A673 (cell line): Measurements from ENCODE around the gene DNAH12. TPM values are rescaled to one million over a fixed set of nuclear protein-coding genes. Genes with fewer than 3 reads are reported as not detected.
"Not testable (repeated sequence)": the region's sequence is repeated elsewhere in the genome, so short reads cannot be mapped to it uniquely, and the experiment has no call there.

Experiments
- BruUV-seq: library from RNA; stranded (reverse); fragments of 400-500 nt; replicated peaks from 2 replicates; lab custom pipeline; 2021; lab: Mats Ljungman, UMichigan
- CTCF ChIA-PET: fragments of 300-600 bp; sonication (Branson Sonifier 250); formaldehyde crosslinking; loops from one replicate; lab custom pipeline; 2022; ENCODE audit warnings: antibody characterized with exemption; lab: Charles Lee
- POLR2A ChIA-PET: fragments of 300-600 bp; sonication (Branson Sonifier 250); formaldehyde crosslinking; loops from one replicate; lab custom pipeline; 2022; ENCODE audit warnings: antibody characterized with exemption; ENCODE audit not compliant: low non-redundant PET; lab: Charles Lee
- DNase-seq: peaks from one replicate; pipeline ENCODE4 v3.0.0-alpha.2; 2015; ENCODE audit warnings: low spot score
- H3K27ac ChIP-seq: fragments of 200-600 bp; sonication (generic); 2 replicates; pipeline ENCODE4 v1.5.1; 2016; ENCODE audit warnings: mixed run types, low read depth, mild to moderate bottlenecking, mixed read lengths, antibody characterized with exemption, low read length; ENCODE audit not compliant: poor library complexity, severe bottlenecking
- H3K27me3 ChIP-seq: fragments of 200-600 bp; sonication (generic); replicated peaks from 2 replicates; pipeline ENCODE4 v1.6.1; 2017; ENCODE audit warnings: mixed run types, low read depth, mild to moderate bottlenecking, mixed read lengths, antibody characterized with exemption, low read length; ENCODE audit not compliant: insufficient read depth, poor library complexity
- H3K36me3 ChIP-seq: fragments of 200-600 bp; sonication (generic); 2 replicates; pipeline ENCODE4 v1.6.1; 2016; ENCODE audit warnings: mixed run types, mild to moderate bottlenecking, mixed read lengths, antibody characterized with exemption, low read length; ENCODE audit not compliant: insufficient read depth, poor library complexity, severe bottlenecking
- H3K4me1 ChIP-seq: fragments of 200-600 bp; sonication (generic); 2 replicates; pipeline ENCODE4 v1.6.1; 2017; ENCODE audit warnings: mixed run types, mild to moderate bottlenecking, mixed read lengths, antibody characterized with exemption, low read length; ENCODE audit not compliant: insufficient read depth, poor library complexity, severe bottlenecking
- H3K4me3 ChIP-seq: fragments of 200-600 bp; sonication (generic); 2 replicates; pipeline ENCODE4 v1.5.1; 2016; ENCODE audit warnings: low read depth, mixed run types, mild to moderate bottlenecking, mixed read lengths, low read length; ENCODE audit not compliant: poor library complexity, severe bottlenecking
- H3K9me3 ChIP-seq: fragments of 200-600 bp; sonication (generic); 2 replicates; pipeline ENCODE4 v1.6.1; 2016; ENCODE audit warnings: mixed run types, low read depth, mild to moderate bottlenecking, mixed read lengths, antibody characterized with exemption, low read length; ENCODE audit not compliant: poor library complexity, severe bottlenecking
- CTCF ChIP-seq: fragments of 300-800, 200-600 bp; sonication (generic); conservative IDR thresholded peaks from 2 replicates; pipeline ENCODE4 v1.5.1; 2017; ENCODE audit warnings: low read depth, mild to moderate bottlenecking, antibody characterized with exemption, low read length, moderate library complexity, mixed read lengths
- EZH2 ChIP-seq: fragments of 200-600 bp; sonication (generic); IDR thresholded peaks from 2 replicates; pipeline ENCODE4 v1.6.1; 2017; ENCODE audit warnings: borderline replicate concordance, low read depth, mild to moderate bottlenecking, mixed read lengths, antibody characterized with exemption, low read length; ENCODE audit not compliant: poor library complexity, severe bottlenecking
- intact Hi-C: fragments of 100-400 bp; cut with micrococcal nuclease; formaldehyde crosslinking; loops from one replicate; pipeline ENCODE4 v1.10.0; 2022; ENCODE audit not compliant: unreplicated experiment
- total RNA-seq: library from RNA; stranded (reverse); gene quantifications from 2 replicates; pipeline ENCODE4 v1.2.3, GENCODE V29; 2021

Gene DNAH12
- total RNA-seq, 1 experiment from 2014 or later = not detected

- TF ChIP-seq CTCF = no peak
- TF ChIP-seq EZH2 = no peak
- no peak for DNase-seq
Measured at GRCh38 chr3:57383406-57383805, 160.7 kb downstream of the DNAH12 start.

GRCh38 chr3:57382933-57383332 lies 161.2 kb downstream of the DNAH12 start:
- no peak for DNase-seq
- Histone ChIP-seq H3K4me3 (no peak overlapping the region), H3K9me3 (no peaks in the 10 kb centered on the region), H3K27ac (no peak overlapping the region), H3K36me3 (no peaks in the 10 kb centered on the region), H3K4me1 (no peaks in the 10 kb centered on the region), H3K27me3 (no peaks in the 10 kb centered on the region)
- CTCF ChIA-PET = no interaction called here
- no peak for TF ChIP-seq EZH2
- TF ChIP-seq CTCF = no peak
- POLR2A ChIA-PET = no interaction called here
- no TSS peak for BruUV-seq
- intact Hi-C loops = no loop called here

More at GRCh38 chr3:57383406-57383805, 160.7 kb downstream of the DNAH12 start:
- ChIA-PET POLR2A (no interaction called here), CTCF (no interaction called here)
- H3K4me3 ChIP-seq = no peak overlapping the region
- H3K27me3 ChIP-seq = no peaks in the 10 kb centered on the region
- H3K9me3 ChIP-seq = no peaks in the 10 kb centered on the region
- no peaks in the 10 kb centered on the region for H3K4me1 ChIP-seq
- no TSS peak for BruUV-seq
- H3K27ac ChIP-seq = no peak overlapping the region
- intact Hi-C loops = no loop called here
- H3K36me3 ChIP-seq = no peaks in the 10 kb centered on the region

GRCh38 chr3:57370341-57370740 lies 173.8 kb downstream of the DNAH12 start:
- Histone ChIP-seq H3K27me3 (no peaks in the 10 kb centered on the region), H3K4me1 (no peaks in the 10 kb centered on the region), H3K9me3 (no peaks in the 10 kb centered on the region), H3K4me3 (no peak overlapping the region), H3K27ac (no peak overlapping the region), H3K36me3 (no peaks in the 10 kb centered on the region)
- no peak for DNase-seq
- no TSS peak for BruUV-seq
- ChIA-PET POLR2A (no interaction called here), CTCF (no interaction called here)
- TF ChIP-seq EZH2 = no peak
- no peak for TF ChIP-seq CTCF
- intact Hi-C loops = no loop called here

GRCh38 chr3:57365089-57365488 lies 179.1 kb downstream of the DNAH12 start:
- H3K9me3 ChIP-seq, BruUV-seq, DNase-seq, H3K4me3 ChIP-seq, H3K4me1 ChIP-seq, H3K36me3 ChIP-seq, intact Hi-C loops, H3K27me3 ChIP-seq, CTCF ChIA-PET, H3K27ac ChIP-seq, POLR2A ChIA-PET: not testable (repeated sequence)

GRCh38 chr3:57356275-57356674 lies 187.9 kb downstream of the DNAH12 start:
- DNase-seq, intact Hi-C loops, H3K4me1 ChIP-seq, POLR2A ChIA-PET, CTCF ChIA-PET, H3K36me3 ChIP-seq, H3K4me3 ChIP-seq, H3K27ac ChIP-seq, H3K9me3 ChIP-seq, BruUV-seq, H3K27me3 ChIP-seq: not testable (repeated sequence)
